ENCODE results near the gene SMIM32.

DNA sequence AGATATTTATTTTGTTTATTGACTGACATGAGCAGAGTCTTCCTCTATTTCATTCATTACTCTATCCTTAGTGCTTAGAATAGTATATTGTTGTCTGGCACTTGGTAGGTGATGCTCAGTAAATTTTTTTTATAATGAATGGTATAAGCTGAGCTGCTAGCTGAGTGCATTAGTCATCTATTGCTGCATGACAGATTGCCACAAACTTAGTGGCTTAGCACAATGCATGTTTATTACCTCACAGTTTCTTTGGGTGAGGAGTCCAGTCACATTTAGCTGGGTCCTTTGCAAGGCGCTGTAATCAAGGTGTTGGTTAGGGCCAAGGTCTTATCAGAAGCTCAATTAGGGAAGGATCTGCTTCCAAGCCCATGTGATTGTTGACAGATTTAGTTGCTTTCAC lies 37.2 kb downstream of the SMIM32 start:
- TF ChIP-seq, protein P1, sequence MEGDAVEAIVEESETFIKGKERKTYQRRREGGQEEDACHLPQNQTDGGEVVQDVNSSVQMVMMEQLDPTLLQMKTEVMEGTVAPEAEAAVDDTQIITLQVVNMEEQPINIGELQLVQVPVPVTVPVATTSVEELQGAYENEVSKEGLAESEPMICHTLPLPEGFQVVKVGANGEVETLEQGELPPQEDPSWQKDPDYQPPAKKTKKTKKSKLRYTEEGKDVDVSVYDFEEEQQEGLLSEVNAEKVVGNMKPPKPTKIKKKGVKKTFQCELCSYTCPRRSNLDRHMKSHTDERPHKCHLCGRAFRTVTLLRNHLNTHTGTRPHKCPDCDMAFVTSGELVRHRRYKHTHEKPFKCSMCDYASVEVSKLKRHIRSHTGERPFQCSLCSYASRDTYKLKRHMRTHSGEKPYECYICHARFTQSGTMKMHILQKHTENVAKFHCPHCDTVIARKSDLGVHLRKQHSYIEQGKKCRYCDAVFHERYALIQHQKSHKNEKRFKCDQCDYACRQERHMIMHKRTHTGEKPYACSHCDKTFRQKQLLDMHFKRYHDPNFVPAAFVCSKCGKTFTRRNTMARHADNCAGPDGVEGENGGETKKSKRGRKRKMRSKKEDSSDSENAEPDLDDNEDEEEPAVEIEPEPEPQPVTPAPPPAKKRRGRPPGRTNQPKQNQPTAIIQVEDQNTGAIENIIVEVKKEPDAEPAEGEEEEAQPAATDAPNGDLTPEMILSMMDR (conservative IDR thresholded peaks at IDR 0.05), result no peak
- no peak for TF ChIP-seq EZH2 (IDR thresholded peaks at IDR 0.05; ENCODE audit: low read depth)
